NCI-H2196 treated with DMSO at 0.1 percent for 48 hours (cell line): ENCODE measurements around the gene SMAGP.
A peak's percentile ranks its signal among the peaks of the same experiment; 100 is the strongest.
"Not testable (repeated sequence)": the region's sequence is repeated elsewhere in the genome, so short reads cannot be mapped to it uniquely, and the experiment has no call there.

Source experiments
- DNase-seq: peaks from one replicate; lab custom pipeline; 2025; ENCODE audit not compliant: unreplicated experiment; lab: John Stamatoyannopoulos, UW

SMAGP gene

GRCh38 chr12:51265024-51265423 is 5.2 kb downstream of the SMAGP start:
- no peak for DNase-seq

- no peak for DNase-seq
Measured at GRCh38 chr12:51264297-51264696, 5.9 kb downstream of the SMAGP start.

DNA sequence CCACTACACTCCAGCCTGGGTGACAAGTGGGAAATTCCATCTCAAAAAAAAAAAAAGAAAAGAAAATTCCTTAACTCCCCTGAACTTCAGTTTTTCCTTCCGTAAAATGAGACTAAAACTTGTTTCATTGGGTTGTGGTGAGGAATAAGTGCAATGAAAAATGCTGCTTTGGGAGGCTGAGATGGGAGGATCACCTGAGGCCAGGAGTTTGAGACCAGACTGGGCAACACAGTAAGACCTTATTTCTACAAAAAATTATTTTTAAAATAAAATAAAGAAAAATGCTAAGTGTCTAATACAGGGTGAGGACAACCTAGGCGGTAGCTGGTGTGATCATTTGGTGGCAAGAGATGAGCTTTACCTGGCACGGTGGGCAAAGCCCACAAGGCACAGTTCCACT is 6.9 kb downstream of the SMAGP start:
- DNase-seq, result no peak

DNA sequence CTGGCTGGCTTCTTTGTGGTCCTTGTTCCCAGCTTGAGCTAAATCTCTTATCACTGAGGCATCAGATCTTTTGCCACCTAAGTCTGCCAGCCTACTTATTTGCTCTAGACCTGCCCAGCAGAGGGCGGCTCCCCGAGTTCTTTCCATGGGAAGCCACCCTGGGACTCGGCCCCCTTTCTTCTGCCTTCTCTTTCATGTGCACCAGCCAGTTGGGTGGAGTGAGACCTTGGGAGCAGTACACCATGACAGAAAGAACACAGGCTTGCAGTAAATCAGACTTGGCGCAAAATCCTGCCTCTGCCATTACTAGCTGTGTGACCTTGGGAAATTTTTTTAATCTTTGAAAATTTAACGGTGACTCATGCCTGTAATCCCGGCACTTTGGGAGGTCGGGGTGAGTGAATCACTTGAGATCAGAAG is 7.4 kb downstream of the SMAGP start:
- no peak for DNase-seq

GRCh38 chr12:51259600-51259999 is 10.6 kb downstream of the SMAGP start:
- DNase-seq, result not testable (repeated sequence)

DNA sequence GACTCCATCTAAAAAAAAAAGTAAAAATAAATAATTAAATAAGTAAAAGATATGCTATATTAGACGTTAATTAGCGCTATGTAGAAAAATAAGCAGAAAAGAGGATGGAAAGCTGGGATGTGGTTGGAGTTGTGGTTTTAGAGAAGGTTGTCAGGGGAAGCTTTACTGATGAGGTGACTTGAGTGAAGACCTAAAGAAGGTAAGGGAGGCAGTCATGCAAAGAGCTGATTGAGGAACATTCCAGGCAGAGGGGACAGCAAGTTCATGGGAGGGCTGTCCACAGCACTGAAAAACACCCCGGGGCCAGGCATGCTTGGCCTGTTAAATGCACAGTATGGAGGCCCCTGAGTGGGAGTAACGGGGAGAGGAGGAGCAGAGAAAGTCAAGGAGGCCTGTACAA is 15.7 kb downstream of the SMAGP start:
- DNase-seq, result no peak

GRCh38 chr12:51253276-51253675 is 16.9 kb downstream of the SMAGP start:
- no peak for DNase-seq

DNA sequence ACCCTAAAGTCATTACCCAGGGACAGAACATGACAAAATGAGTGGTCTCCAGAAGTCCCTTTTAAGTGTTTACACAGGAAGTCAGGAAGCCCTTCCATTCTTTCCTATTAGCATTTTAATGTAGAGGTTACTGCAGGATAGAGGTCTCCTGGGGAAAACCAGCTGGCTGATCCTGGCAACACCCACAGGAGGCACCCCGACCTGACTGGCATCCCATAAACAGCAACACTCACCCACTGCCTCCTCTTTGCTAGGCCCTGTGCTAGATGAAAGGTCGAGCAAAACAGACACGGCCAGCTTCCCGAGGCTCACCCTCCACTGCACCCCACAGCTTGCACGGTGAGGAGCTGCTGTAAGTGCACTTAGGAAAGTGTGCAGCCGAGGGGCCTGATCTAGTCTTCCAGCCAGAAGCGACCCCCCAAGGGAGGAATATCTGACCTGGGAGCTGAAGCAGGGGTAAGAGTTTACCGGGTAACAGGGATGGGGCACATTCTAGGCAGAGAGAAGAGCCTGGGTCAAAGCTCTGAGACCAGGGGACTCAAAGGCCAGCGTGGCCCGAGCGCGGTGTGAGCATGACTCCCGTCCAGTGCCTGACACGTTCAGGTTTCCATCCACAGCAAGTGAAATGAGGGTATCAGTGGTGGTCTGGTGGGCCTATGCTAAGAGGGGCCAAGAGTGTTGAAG is 22.6 kb downstream of the SMAGP start:
- DNase-seq, result no peak

- no peak for DNase-seq
Measured at GRCh38 chr12:51246254-51246853, 23.9 kb downstream of the SMAGP start.

DNA sequence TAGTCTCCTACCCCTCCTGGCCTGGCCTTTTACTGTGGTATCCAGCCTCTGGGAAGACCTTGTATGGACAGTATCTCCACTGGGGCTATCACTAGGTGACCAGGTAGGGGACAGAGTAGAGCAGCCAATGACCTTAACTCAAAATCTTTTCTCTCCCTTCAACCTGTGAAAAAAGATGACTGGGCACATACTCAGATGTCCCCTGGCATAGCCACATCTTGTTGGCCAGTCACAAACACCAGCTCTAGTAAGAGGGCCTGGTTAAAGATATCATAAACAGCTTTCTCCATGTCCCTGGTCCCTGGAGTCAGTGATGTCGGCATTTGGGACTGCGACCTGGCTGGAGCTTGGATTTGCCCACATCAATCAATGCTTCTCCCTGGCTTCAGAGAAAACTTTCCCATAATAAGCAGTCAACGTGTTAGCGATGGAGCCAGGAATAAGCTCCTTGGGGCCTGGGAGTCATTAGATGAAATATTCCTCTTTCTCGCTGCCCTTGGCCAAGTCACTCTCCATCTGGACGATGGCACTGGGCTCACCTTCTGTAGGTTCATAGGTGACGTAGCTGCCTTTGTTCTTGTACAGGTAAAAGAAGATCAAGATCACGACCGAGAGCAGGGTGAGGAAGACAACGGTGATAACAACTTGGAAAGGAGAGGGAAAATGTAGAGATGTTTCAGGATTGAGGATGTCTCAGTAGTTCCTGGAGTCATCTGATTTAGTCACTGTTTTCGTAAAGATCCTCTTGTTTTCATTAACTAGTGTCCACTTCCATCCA is 24.6 kb downstream of the SMAGP start:
- DNase-seq, result no peak

DNA sequence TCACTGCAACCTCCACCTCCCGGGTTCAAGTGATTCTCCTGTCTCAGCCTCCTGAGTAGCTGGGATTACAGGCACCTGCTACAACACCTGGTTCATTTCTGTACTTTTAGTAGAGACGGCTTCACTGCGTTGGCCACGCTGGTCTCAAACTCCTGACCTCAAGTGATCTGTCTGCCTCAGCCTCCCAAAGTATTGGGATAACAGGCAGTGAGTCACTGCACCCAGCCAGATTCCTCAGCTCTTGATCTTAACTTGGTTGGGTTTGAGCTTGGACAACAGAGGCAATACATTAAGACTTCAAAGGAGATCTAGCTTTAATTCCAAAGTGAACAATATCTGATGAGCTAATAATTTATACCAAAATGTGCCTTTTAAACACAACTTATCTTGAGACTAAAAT is 25.9 kb downstream of the SMAGP start:
- no peak for DNase-seq

DNA sequence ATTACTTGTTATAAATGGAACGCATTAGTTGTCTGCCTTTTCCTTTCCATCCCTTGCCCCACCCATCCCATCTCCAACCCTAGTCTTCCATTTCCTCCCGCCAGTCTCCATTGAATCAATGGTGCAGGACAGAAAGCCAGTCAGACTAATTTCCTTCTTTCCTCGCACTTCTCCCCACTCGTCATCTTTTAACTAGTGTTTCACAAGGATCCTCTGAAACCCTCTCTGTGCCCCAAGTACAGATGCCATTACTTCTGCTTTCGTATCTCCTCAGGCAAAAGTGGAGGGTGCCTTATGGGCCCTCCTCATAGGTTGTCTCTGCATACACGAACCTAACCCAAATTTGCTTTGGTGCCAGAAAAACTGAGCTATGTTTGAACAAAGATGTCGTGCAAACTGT is 27.3 kb downstream of the SMAGP start:
- no peak for DNase-seq

- no peak for DNase-seq
Measured at GRCh38 chr12:51242120-51242519, 28.1 kb downstream of the SMAGP start.

- DNase-seq, result no peak
Measured at GRCh38 chr12:51240971-51241370, 29.2 kb downstream of the SMAGP start.

GRCh38 chr12:51238510-51239334 is 31.5 kb downstream of the SMAGP start, which contains the start of gene DAZAP2:
Gene DAZAP2, plus strand, starts transcription at chr12:51238826. Its CDS starts 82 bp downstream, at chr12:51238908.
- DNase-seq, result peak; percentile 89

- DNase-seq, result no peak
Measured at GRCh38 chr12:51238037-51238509, 32.1 kb downstream of the SMAGP start.

GRCh38 chr12:51234530-51234929 is 35.7 kb downstream of the SMAGP start:
- DNase-seq, result no peak

GRCh38 chr12:51232642-51233041 is 37.6 kb downstream of the SMAGP start:
- DNase-seq, result no peak

- no peak for DNase-seq
Measured at GRCh38 chr12:51229116-51229809, 41.0 kb downstream of the SMAGP start.

DNA sequence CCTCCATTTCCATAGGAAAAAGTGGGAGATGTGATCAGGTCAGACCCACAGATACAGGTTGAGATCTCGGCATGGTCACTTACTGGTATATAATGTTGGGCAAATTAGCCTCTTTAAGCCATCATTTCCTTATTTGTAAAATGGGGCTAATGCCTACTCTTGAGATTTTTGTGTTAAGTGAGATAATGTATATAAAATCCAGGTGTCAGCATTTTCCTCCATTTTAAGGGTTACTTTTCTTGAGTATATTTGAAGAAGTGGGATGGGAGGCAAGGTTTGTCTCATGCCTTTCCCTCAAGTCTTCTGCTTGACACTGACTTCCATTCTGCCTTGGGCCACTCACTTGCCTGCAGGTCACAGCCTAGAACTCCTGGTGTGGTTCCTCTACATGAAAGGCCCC is 42.3 kb downstream of the SMAGP start:
- no peak for DNase-seq
